GM12878 (cell line): ENCODE measurements around the gene NUDT14. TPM values are rescaled to one million over a fixed set of nuclear protein-coding genes. Genes with fewer than 3 reads are reported as not detected.
A peak's percentile ranks its signal among the peaks of the same experiment; 100 is the strongest.

Source experiments
- ATAC-seq: fragments of 200-7000 bp; cut with Tn5 transposase; 3 replicates; pipeline ENCODE4 v1.9.1; 2020; ENCODE audit warnings: mild to moderate bottlenecking, moderate library complexity
- BruUV-seq: library from RNA; stranded (reverse); fragments of 400-500 nt; replicated peaks from 2 replicates; lab custom pipeline; 2021; lab: Mats Ljungman, UMichigan
- CTCF ChIA-PET: fragments of 300-600 bp; sonication (Branson Sonifier 250); formaldehyde crosslinking; extraction: SDS; loops from one replicate; lab custom pipeline; 2021; ENCODE audit warnings: inconsistent platforms; lab: Yijun Ruan, JAX
- POLR2A ChIA-PET: fragments of 350-600 bp; formaldehyde crosslinking; extraction: SDS; loops from one replicate; lab custom pipeline; 2021; ENCODE audit warnings: inconsistent platforms; lab: Charles Lee
- RAD21 ChIA-PET: fragments of 300-600 bp; sonication (Branson Sonifier 250); formaldehyde crosslinking; loops from one replicate; lab custom pipeline; 2023; ENCODE audit warnings: antibody characterized with exemption; ENCODE audit not compliant: unreplicated experiment; lab: Charles Lee
- SMC1A ChIA-PET: fragments of 300-600 bp; sonication (Branson Sonifier 250); formaldehyde crosslinking; loops from one replicate; lab custom pipeline; 2023; ENCODE audit not compliant: unreplicated experiment, uncharacterized antibody; lab: Charles Lee
- DNase-seq: peaks from one replicate; pipeline ENCODE4 v3.0.0-alpha.2; 2011; ENCODE audit warnings: low read depth, low spot score
- FAIRE-seq: peaks from 3 replicates; lab custom pipeline; 2011; peaks lifted over from hg19 to GRCh38; lab: Jason Lieb, UNC
- H2AFZ ChIP-seq: 2 replicates; pipeline ENCODE4 v1.6.0; 2011; ENCODE audit warnings: low read depth, low read length, control low read depth; ENCODE audit not compliant: control insufficient read depth
- H3K27ac ChIP-seq: 2 replicates; pipeline ENCODE4 v1.5.1; 2011; ENCODE audit warnings: control low read depth; ENCODE audit not compliant: control insufficient read depth, insufficient read depth
- H3K27me3 ChIP-seq, 2 experiments: replicated peaks in 1 of 2; 2 replicates each; pipeline versions ENCODE4 v1.6.0 to v1.6.1; 2011; ENCODE audit warnings: low read length in 1 of 2; ENCODE audit not compliant: control insufficient read depth in 2 of 2, insufficient read depth in 2 of 2
- H3K36me3 ChIP-seq, 2 experiments: 2 replicates each; pipeline ENCODE4 v1.5.1; 2011; ENCODE audit warnings: low read length in 1 of 2; ENCODE audit not compliant: control insufficient read depth in 2 of 2, insufficient read depth in 2 of 2
- H3K4me1 ChIP-seq: 2 replicates; pipeline ENCODE4 v1.6.1; 2011; ENCODE audit warnings: mild to moderate bottlenecking, low read length, moderate library complexity, mixed read lengths; ENCODE audit not compliant: control insufficient read depth, insufficient read depth
- H3K4me2 ChIP-seq: 2 replicates; pipeline ENCODE4 v1.6.0; 2011; ENCODE audit warnings: control low read depth; ENCODE audit not compliant: control insufficient read depth, insufficient read depth
- H3K4me3 ChIP-seq: fragments of 200-600 bp; sonication (generic); 2 replicates; pipeline ENCODE4 v1.5.1; 2016
- H3K79me2 ChIP-seq: 2 replicates; pipeline ENCODE4 v1.6.0; 2011; ENCODE audit warnings: low read length; ENCODE audit not compliant: control insufficient read depth, insufficient read depth
- H3K9ac ChIP-seq: 2 replicates; pipeline ENCODE4 v1.8.0; 2011; ENCODE audit warnings: low read length, control low read depth, mixed read lengths; ENCODE audit not compliant: control insufficient read depth, insufficient read depth
- H3K9me3 ChIP-seq: replicated peaks from 3 replicates; pipeline ENCODE4 v1.5.1; 2011; ENCODE audit warnings: mild to moderate bottlenecking, low read length; ENCODE audit not compliant: control insufficient read depth, insufficient read depth
- H4K20me1 ChIP-seq: 2 replicates; pipeline ENCODE4 v1.6.0; 2011; ENCODE audit not compliant: control insufficient read depth, insufficient read depth
- ATF7 ChIP-seq: fragments of 450-650 bp; IDR thresholded peaks from 2 replicates; pipeline ENCODE4 v1.6.1; 2016; ENCODE audit warnings: low read depth, mild to moderate bottlenecking
- IKZF1 ChIP-seq: fragments of 450-650 bp; conservative IDR thresholded peaks from 2 replicates; pipeline ENCODE4 v1.6.1; 2017; ENCODE audit warnings: antibody characterized with exemption, mild to moderate bottlenecking
- IRF4 ChIP-seq: IDR thresholded peaks from 2 replicates; pipeline ENCODE4 v1.6.1; 2011; ENCODE audit warnings: low read depth, low read length
- NR2F1 ChIP-seq: fragments of 450-650 bp; conservative IDR thresholded peaks from 2 replicates; pipeline ENCODE4 v1.6.1; 2017; ENCODE audit warnings: mild to moderate bottlenecking
- RAD21 ChIP-seq: IDR thresholded peaks from 2 replicates; pipeline ENCODE4 v1.6.1; 2011; ENCODE audit warnings: mild to moderate bottlenecking, low read depth, low read length, moderate library complexity; ENCODE audit not compliant: insufficient read depth
- RB1 ChIP-seq: fragments of 450-650 bp; formaldehyde crosslinking; IDR thresholded peaks from 2 replicates; pipeline ENCODE4 v1.6.1; 2017; ENCODE audit warnings: mild to moderate bottlenecking, borderline replicate concordance
- SMC3 ChIP-seq: IDR thresholded peaks from 2 replicates; pipeline ENCODE4 v1.6.1; 2011; ENCODE audit warnings: low read length, improper control_type of control experiment, borderline replicate concordance
- YY1 ChIP-seq: IDR thresholded peaks from 2 replicates; pipeline ENCODE4 v1.6.1; 2011; ENCODE audit warnings: low read depth, mild to moderate bottlenecking, low read length
- ZZZ3 ChIP-seq: IDR thresholded peaks from 2 replicates; pipeline ENCODE4 v1.6.1; 2011; ENCODE audit warnings: low read depth; ENCODE audit not compliant: control insufficient read depth, insufficient read length
- WGBS: methylation state at CpG from one replicate; pipeline ENCODE4 v1.1.6; 2016; ENCODE audit warnings: low lambda C conversion rate; ENCODE audit not compliant: insufficient replicate concordance, insufficient coverage; ENCODE audit errors: missing lambda C conversion rate; 5-methylcytosine and 5-hydroxymethylcytosine counted together
- in situ Hi-C: fragments of 300-500 bp; cut with MboI; formaldehyde crosslinking; loops from 9 replicates; pipeline ENCODE4 v1.14.3; 2018; ENCODE audit warnings: mixed read lengths
- intact Hi-C: fragments of 100-400 bp; cut with micrococcal nuclease; formaldehyde crosslinking; loops from one replicate; pipeline ENCODE4 v1.14.2; 2022; ENCODE audit not compliant: unreplicated experiment
- polyA plus RNA-seq, 11 experiments: library from polyadenylated mRNA; depleted of rRNA in 4 of 11; unstranded in 6 of 11; stranded (reverse) in 5 of 11; fragments of >200 nt; fragmentation: Nextera tagmentation in 4 of 11; fragmentation: Illumina TruSeq in 1 of 11; extraction: Ambion mirVana in 4 of 11; extraction: Trizol in 1 of 11; gene quantifications; 1 replicate in 1 of 11; 2 replicates in 10 of 11; pipeline versions ENCODE4 v1.2.1 to v1.2.3, GENCODE V29; 2011 to 2016; ENCODE audit warnings: inconsistent platforms in 2 of 11, missing spikeins in 2 of 11, low read depth in 1 of 11
- total RNA-seq, 4 experiments: library from RNA; depleted of rRNA in 3 of 4; stranded (reverse); fragments of >200 nt in 3 of 4; fragmentation: Illumina TruSeq in 1 of 4; extraction: Trizol in 1 of 4; gene quantifications; 2 replicates each; pipeline versions ENCODE4 v1.2.1 to v1.2.3, GENCODE V29; 2013 to 2021
- TF ChIP-seq, protein P1 (sequence below): fragments of 450-650 bp; IDR thresholded peaks from 2 replicates; pipeline ENCODE4 v1.6.1; 2017; ENCODE audit warnings: mild to moderate bottlenecking, moderate library complexity
- TF ChIP-seq, protein P2 (sequence below), 3 experiments: IDR thresholded peaks in 2 of 3; conservative IDR thresholded peaks in 1 of 3; 2 replicates each; pipeline ENCODE4 v1.5.1; 2011; ENCODE audit warnings: low read depth in 3 of 3, low read length in 3 of 3, mild to moderate bottlenecking in 3 of 3, control low read depth in 2 of 3, moderate library complexity in 2 of 3, inconsistent platforms in 1 of 3, mixed read lengths in 1 of 3; ENCODE audit not compliant: control insufficient read depth in 2 of 3, insufficient read depth in 1 of 3; ENCODE audit errors: extremely low read depth in 1 of 3

The NUDT14 gene
- total and polyA plus RNA-seq, 10 of the 15 experiments (the other 5 are each of a cell fraction or from before 2014, with no cell fraction given): 0.62 to 6.8 (median 4.3) TPM; not detected in 1

DNA sequence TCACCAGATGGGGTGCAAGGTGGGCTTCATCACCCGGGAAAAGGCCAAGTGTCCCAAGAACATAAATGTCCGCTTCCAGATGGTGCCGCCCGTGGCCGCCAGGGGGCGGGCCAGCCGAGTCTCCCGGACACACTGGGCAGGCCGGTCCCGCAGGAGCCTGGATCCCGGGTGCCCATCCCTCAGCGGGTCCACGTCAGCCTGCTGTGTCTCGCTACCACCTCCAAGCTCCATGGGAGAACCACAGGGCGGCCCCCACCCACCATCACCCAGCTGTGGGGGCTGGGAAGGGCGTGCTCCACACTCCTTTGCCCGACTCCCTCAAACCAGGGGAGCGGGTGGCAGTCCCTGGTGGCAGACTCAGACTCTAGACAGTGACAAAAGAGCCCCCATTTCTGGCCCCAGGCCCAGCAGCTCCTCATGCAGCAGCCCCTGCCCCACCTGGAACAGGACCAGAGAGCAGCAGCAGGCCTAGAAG lies 22.0 kb upstream of the NUDT14 start:
- intact Hi-C loops (loop anchor here (1.0 to 5.0 kb wide), 4 partner anchors 80 to 324 kb away; partner anchors contain the start of gene TMEM121), in situ Hi-C loops (loop anchor here (5.0 kb wide), 1 partner anchor 149 kb away; no protein-coding TSS in a partner anchor)
- H3K27ac ChIP-seq: no peak overlapping the region
- BruUV-seq: no TSS peak
- no peaks in the 10 kb centered on the region for H3K79me2 ChIP-seq
- no peaks in the 10 kb centered on the region for H3K9me3 ChIP-seq
- ChIA-PET POLR2A (no interaction called here), RAD21 (no interaction called here), SMC1A (no interaction called here), CTCF (interaction anchor here (0.6 to 2.4 kb wide), 3 partner anchors 17 to 149 kb away, joined by 3 to 12 read pairs (median 3); no protein-coding TSS in a partner anchor)
- H3K27me3 ChIP-seq: peaks cover 0 to 2% of the 10 kb centered on the region in 2 experiments; a peak in 2 of 4 replicates
- H4K20me1 ChIP-seq: no peaks in the 10 kb centered on the region
- ATAC-seq (peak; percentile 72), DNase-seq (no peak), FAIRE-seq (no peak)
- TF ChIP-seq YY1: peak; percentile 74
- peak; percentile 61 for TF ChIP-seq RAD21
- TF ChIP-seq SMC3: peak; percentile 85
- no peak for TF ChIP-seq ATF7
- TF ChIP-seq, protein P1, sequence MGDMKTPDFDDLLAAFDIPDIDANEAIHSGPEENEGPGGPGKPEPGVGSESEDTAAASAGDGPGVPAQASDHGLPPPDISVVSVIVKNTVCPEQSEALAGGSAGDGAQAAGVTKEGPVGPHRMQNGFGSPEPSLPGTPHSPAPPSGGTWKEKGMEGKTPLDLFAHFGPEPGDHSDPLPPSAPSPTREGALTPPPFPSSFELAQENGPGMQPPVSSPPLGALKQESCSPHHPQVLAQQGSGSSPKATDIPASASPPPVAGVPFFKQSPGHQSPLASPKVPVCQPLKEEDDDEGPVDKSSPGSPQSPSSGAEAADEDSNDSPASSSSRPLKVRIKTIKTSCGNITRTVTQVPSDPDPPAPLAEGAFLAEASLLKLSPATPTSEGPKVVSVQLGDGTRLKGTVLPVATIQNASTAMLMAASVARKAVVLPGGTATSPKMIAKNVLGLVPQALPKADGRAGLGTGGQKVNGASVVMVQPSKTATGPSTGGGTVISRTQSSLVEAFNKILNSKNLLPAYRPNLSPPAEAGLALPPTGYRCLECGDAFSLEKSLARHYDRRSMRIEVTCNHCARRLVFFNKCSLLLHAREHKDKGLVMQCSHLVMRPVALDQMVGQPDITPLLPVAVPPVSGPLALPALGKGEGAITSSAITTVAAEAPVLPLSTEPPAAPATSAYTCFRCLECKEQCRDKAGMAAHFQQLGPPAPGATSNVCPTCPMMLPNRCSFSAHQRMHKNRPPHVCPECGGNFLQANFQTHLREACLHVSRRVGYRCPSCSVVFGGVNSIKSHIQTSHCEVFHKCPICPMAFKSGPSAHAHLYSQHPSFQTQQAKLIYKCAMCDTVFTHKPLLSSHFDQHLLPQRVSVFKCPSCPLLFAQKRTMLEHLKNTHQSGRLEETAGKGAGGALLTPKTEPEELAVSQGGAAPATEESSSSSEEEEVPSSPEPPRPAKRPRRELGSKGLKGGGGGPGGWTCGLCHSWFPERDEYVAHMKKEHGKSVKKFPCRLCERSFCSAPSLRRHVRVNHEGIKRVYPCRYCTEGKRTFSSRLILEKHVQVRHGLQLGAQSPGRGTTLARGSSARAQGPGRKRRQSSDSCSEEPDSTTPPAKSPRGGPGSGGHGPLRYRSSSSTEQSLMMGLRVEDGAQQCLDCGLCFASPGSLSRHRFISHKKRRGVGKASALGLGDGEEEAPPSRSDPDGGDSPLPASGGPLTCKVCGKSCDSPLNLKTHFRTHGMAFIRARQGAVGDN: no peak
- 0 out of 2 replicates have a peak, but pooled peaks have one; percentile 13 for TF ChIP-seq IKZF1
- TF ChIP-seq, protein P2, sequence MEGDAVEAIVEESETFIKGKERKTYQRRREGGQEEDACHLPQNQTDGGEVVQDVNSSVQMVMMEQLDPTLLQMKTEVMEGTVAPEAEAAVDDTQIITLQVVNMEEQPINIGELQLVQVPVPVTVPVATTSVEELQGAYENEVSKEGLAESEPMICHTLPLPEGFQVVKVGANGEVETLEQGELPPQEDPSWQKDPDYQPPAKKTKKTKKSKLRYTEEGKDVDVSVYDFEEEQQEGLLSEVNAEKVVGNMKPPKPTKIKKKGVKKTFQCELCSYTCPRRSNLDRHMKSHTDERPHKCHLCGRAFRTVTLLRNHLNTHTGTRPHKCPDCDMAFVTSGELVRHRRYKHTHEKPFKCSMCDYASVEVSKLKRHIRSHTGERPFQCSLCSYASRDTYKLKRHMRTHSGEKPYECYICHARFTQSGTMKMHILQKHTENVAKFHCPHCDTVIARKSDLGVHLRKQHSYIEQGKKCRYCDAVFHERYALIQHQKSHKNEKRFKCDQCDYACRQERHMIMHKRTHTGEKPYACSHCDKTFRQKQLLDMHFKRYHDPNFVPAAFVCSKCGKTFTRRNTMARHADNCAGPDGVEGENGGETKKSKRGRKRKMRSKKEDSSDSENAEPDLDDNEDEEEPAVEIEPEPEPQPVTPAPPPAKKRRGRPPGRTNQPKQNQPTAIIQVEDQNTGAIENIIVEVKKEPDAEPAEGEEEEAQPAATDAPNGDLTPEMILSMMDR (IDR thresholded peaks at IDR 0.05 in 2 of 3, conservative IDR thresholded peaks at IDR 0.05 in 1 of 3; ENCODE audit: control insufficient read depth in 2 of 3, extremely low read depth in 1 of 3, insufficient read depth in 1 of 3, low read depth in 3 of 3, low read length in 3 of 3): peak; percentile 83 to 96 (median 87)
- TF ChIP-seq IRF4: no peak
- peak; percentile 51; the same call in 1 of the 2 replicates for TF ChIP-seq RB1
- TF ChIP-seq NR2F1: no peak
- no peak for TF ChIP-seq ZZZ3
- no peak overlapping the region for H3K4me3 ChIP-seq
- H2AFZ ChIP-seq: no peak overlapping the region
- H3K4me1 ChIP-seq: peaks cover 7% of the 10 kb centered on the region
- 11% methylated on average over 18 of the region's 18 CpGs for WGBS
- H3K4me2 ChIP-seq: no peak overlapping the region
- no peaks in the 10 kb centered on the region for H3K36me3 ChIP-seq
- no peak overlapping the region for H3K9ac ChIP-seq
